ENCODE data around the gene MKRN2.

DNA sequence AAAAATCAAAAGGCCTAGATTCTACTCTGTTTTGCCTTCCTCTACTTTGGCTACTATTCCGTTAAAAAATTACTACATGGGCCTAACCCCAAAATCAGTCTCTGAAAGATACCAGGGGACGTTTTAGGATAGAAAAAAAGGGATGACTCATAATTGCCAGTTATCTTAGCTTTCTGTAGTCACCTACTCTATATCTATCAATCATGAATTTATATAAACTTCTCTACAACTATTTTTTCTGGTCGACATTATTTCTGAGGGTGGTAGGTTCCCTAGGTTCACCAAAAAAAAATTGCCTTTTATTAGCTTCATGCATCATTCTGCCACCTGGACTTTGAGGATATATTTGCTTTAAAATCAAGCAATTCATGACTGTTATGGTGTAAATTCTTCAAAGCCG is 70.5 kb downstream of the MKRN2 start:
- TF ChIP-seq, protein P1, sequence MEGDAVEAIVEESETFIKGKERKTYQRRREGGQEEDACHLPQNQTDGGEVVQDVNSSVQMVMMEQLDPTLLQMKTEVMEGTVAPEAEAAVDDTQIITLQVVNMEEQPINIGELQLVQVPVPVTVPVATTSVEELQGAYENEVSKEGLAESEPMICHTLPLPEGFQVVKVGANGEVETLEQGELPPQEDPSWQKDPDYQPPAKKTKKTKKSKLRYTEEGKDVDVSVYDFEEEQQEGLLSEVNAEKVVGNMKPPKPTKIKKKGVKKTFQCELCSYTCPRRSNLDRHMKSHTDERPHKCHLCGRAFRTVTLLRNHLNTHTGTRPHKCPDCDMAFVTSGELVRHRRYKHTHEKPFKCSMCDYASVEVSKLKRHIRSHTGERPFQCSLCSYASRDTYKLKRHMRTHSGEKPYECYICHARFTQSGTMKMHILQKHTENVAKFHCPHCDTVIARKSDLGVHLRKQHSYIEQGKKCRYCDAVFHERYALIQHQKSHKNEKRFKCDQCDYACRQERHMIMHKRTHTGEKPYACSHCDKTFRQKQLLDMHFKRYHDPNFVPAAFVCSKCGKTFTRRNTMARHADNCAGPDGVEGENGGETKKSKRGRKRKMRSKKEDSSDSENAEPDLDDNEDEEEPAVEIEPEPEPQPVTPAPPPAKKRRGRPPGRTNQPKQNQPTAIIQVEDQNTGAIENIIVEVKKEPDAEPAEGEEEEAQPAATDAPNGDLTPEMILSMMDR (IDR thresholded peaks at IDR 0.05 in 4 of 5, conservative IDR thresholded peaks at IDR 0.05 in 1 of 5): no peak
- TF ChIP-seq POLR2A (IDR thresholded peaks at IDR 0.05): no peak
